GM23338 (cell line): ENCODE data around the gene BRSK2. TPM values are rescaled to one million over a fixed set of nuclear protein-coding genes. Genes with fewer than 3 reads are reported as not detected.

Experiments used
- ATAC-seq: fragments of 200-7000 bp; cut with Tn5 transposase; 3 replicates; pipeline ENCODE4 v1.9.1; 2020
- DNase-seq: peaks from one replicate; pipeline ENCODE4 v3.0.0-alpha.2; 2015; ENCODE audit warnings: low spot score
- H2AFZ ChIP-seq: fragments of 200-600 bp; sonication (generic); 2 replicates; pipeline ENCODE4 v1.8.0; 2016; ENCODE audit warnings: antibody characterized with exemption, mild to moderate bottlenecking, moderate library complexity
- H3F3A ChIP-seq: fragments of 200-600 bp; sonication (generic); replicated peaks from 2 replicates; pipeline ENCODE4 v1.8.0; 2017; ENCODE audit warnings: antibody characterized with exemption, mixed run types, low read depth
- H3K27ac ChIP-seq: fragments of 200-600 bp; sonication (generic); 2 replicates; pipeline ENCODE4 v1.6.1; 2016; ENCODE audit warnings: low read depth
- H3K27me3 ChIP-seq: fragments of 200-600 bp; sonication (generic); 2 replicates; pipeline ENCODE4 v1.8.0; 2016; ENCODE audit warnings: mild to moderate bottlenecking, mixed run types, moderate library complexity; ENCODE audit not compliant: insufficient read depth
- H3K36me3 ChIP-seq: fragments of 200-600 bp; sonication (generic); 2 replicates; pipeline ENCODE4 v1.8.0; 2016; ENCODE audit warnings: mild to moderate bottlenecking; ENCODE audit not compliant: insufficient read depth
- H3K4me1 ChIP-seq: fragments of 200-600 bp; sonication (generic); 2 replicates; pipeline ENCODE4 v1.8.0; 2016; ENCODE audit warnings: mild to moderate bottlenecking, moderate library complexity; ENCODE audit not compliant: insufficient read depth
- H3K4me2 ChIP-seq: fragments of 200-600 bp; sonication (generic); 2 replicates; pipeline ENCODE4 v1.7.1; 2017; ENCODE audit warnings: mixed run types
- H3K4me3 ChIP-seq: fragments of 200-600 bp; sonication (generic); 2 replicates; pipeline ENCODE4 v1.6.1; 2016; ENCODE audit warnings: mixed run types
- H3K79me2 ChIP-seq: fragments of 200-600 bp; sonication (generic); replicated peaks from 2 replicates; pipeline ENCODE4 v1.8.0; 2017; ENCODE audit warnings: mild to moderate bottlenecking; ENCODE audit not compliant: insufficient read depth
- H3K9me2 ChIP-seq: fragments of 200-600 bp; sonication (generic); 2 replicates; pipeline ENCODE4 v1.8.0; 2017; ENCODE audit not compliant: insufficient read depth
- H4K20me1 ChIP-seq: fragments of 200-600 bp; sonication (generic); replicated peaks from 2 replicates; pipeline ENCODE4 v1.8.0; 2017; ENCODE audit warnings: mild to moderate bottlenecking; ENCODE audit not compliant: insufficient read depth
- H3K27ac Mint-ChIP-seq: 2 replicates; pipeline ENCODE4 v1.8.0; 2020; ENCODE audit warnings: inconsistent platforms, mild to moderate bottlenecking, moderate library complexity, mixed read lengths
- H3K27me3 Mint-ChIP-seq: 3 replicates; pipeline ENCODE4 v1.8.0; 2022; ENCODE audit warnings: low read depth, mild to moderate bottlenecking, moderate library complexity, mixed read lengths, inconsistent platforms; ENCODE audit not compliant: insufficient read depth, poor library complexity
- H3K36me3 Mint-ChIP-seq: 3 replicates; pipeline ENCODE4 v1.8.0; 2021; ENCODE audit warnings: low read depth, mild to moderate bottlenecking, inconsistent platforms, moderate library complexity, mixed read lengths
- H3K4me1 Mint-ChIP-seq: 3 replicates; pipeline ENCODE4 v1.8.0; 2020; ENCODE audit warnings: mild to moderate bottlenecking, inconsistent platforms, mixed read lengths
- H3K4me3 Mint-ChIP-seq: 3 replicates; pipeline ENCODE4 v1.8.0; 2021; ENCODE audit warnings: moderate library complexity, mild to moderate bottlenecking, inconsistent platforms, mixed read lengths
- H3K9me3 Mint-ChIP-seq: 3 replicates; pipeline ENCODE4 v1.8.0; 2020; ENCODE audit warnings: moderate library complexity, mild to moderate bottlenecking, inconsistent platforms, mixed read lengths
- CREB1 ChIP-seq: fragments of 250-450 bp; sonication (Bioruptor Pico); IDR thresholded peaks from 2 replicates; pipeline ENCODE4 v1.5.0; 2020; ENCODE audit warnings: low read depth, mild to moderate bottlenecking, moderate library complexity
- JUNB ChIP-seq: IDR thresholded peaks from one replicate; pipeline ENCODE4 v1.6.1; 2016; ENCODE audit warnings: antibody characterized with exemption; ENCODE audit not compliant: unreplicated experiment
- REST ChIP-seq: IDR thresholded peaks from one replicate; pipeline ENCODE4 v1.6.1; 2018; ENCODE audit warnings: antibody characterized with exemption; ENCODE audit not compliant: unreplicated experiment
- STAT1 ChIP-seq: IDR thresholded peaks from one replicate; pipeline ENCODE4 v1.6.1; 2016; ENCODE audit warnings: antibody characterized with exemption; ENCODE audit not compliant: unreplicated experiment
- ZNF462 ChIP-seq: fragments of 250-450 bp; sonication (Bioruptor Pico); IDR thresholded peaks from 2 replicates; pipeline ENCODE4 v1.5.0; 2020; ENCODE audit warnings: mild to moderate bottlenecking, moderate library complexity
- polyA plus RNA-seq: library from polyadenylated mRNA; unstranded; fragments of >200 nt; fragmentation: Nextera tagmentation; extraction: Ambion mirVana; gene quantifications from 2 replicates; pipeline ENCODE4 v1.2.1, GENCODE V29; 2016
- total RNA-seq: library from RNA; depleted of rRNA; stranded (reverse); fragments of >200 nt; shearing (Covaris generic); gene quantifications from 2 replicates; pipeline ENCODE4 v1.2.3, GENCODE V29; 2014

The BRSK2 gene
- total and polyA plus RNA-seq, 2 experiments from 2014 or later, result 7.2 to 20.3 TPM

- TF ChIP-seq REST (no peak), ZNF462 (CRISPR knock-in tag) (no peak), JUNB (no peak), STAT1 (no peak), CREB1 (CRISPR knock-in tag) (no peak)
Measured at GRCh38 chr11:1442163-1442562, 52.4 kb downstream of the BRSK2 start (continued).

- no peaks in the 10 kb centered on the region; the same call in 2 of the 3 replicates for H3K9me3 Mint-ChIP-seq
- peaks cover 6% of the 10 kb centered on the region for H3K27me3 Mint-ChIP-seq
- Histone ChIP-seq H4K20me1 (no peaks in the 10 kb centered on the region), H3K4me2 (no peak overlapping the region), H3F3A (no peaks in the 10 kb centered on the region), H3K27me3 (no peaks in the 10 kb centered on the region), H3K79me2 (no peaks in the 10 kb centered on the region), H3K9me2 (no peaks in the 10 kb centered on the region), H3K36me3 (no peaks in the 10 kb centered on the region), H3K27ac (no peak overlapping the region), H3K4me1 (no peaks in the 10 kb centered on the region), H3K4me3 (no peak overlapping the region), H2AFZ (no peak overlapping the region)
- H3K4me3 Mint-ChIP-seq, result no peak overlapping the region
- DNase-seq (no peak), ATAC-seq (no peak)
- no peak overlapping the region for H3K27ac Mint-ChIP-seq
- no peaks in the 10 kb centered on the region; the same call in 1 of the 3 replicates for H3K36me3 Mint-ChIP-seq
- H3K4me1 Mint-ChIP-seq, result no peaks in the 10 kb centered on the region
- TF ChIP-seq REST, result no peak
Measured at GRCh38 chr11:1442807-1443366, 53.2 kb downstream of the BRSK2 start.
